CD4-positive, alpha-beta T cell treated with Interleukin-15 for 4 hours (primary cell): Measurements from ENCODE around the gene CEP19.

Experiments used
- DNase-seq: peaks from one replicate; pipeline ENCODE4 v3.0.0-alpha.2; 2020; ENCODE audit warnings: low spot score

The CEP19 gene

GRCh38 chr3:196708467-196708866 lies 3.6 kb downstream of the CEP19 start:
- DNase-seq: no peak

DNA sequence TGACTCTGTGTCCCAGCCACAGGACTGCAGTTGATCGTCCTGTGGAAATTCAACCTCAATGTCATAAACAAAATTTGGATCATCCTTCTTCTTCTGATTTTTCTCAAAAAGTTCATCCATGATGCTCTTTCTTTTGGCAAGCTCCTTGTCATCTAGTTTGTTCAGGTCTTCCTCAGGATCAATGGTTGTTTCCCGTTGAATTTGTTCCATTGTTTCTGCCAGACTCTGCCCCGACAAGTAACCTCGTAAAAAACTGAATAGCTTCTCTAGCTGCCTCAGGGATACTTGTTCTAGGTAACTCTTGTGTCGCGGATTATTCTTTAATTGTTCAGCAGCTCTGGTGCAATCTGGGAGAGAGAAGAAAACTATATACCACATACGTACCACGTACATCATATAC lies 4.5 kb downstream of the CEP19 start:
- DNase-seq: no peak

- DNase-seq: no peak
Observed at GRCh38 chr3:196706731-196707130, 5.3 kb downstream of the CEP19 start.

DNA sequence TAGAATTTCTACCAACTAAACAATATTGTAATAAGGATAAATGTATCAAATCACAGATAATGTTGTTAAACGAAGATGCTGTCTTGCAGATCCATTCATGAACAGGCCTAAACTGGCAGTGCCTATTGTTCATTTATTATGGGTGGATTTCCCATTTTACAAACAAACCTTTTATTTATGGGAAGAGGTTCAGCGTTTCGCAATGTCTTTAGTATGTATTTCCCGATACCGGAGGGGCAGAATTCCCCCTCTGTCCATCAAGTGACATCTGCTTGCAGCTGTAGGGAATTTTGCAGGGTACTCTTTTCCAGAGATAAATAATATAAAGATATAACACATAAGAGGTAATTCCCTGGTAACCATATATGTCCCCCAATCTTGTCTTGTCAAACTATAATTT lies 5.7 kb downstream of the CEP19 start:
- no peak for DNase-seq

DNA sequence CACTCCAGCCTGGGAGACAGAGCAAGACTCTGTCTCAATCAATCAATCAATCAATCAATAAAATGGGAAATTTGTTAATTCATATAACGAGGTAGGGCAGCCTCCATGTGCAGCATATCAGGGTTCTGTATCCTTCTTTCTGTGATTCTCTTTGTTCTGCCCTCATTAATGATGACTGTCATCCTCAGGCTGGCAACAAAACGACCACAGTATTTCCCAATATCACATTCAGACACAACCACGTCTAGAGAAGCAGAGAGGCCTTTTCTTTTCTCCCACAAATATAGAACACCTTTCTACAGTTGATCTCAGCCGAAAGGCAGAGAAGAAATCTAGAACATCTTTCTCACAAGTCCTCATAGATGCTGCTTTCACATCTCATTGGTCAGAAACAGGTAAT lies 11.2 kb downstream of the CEP19 start:
- no peak for DNase-seq

GRCh38 chr3:196699749-196700148 lies 12.3 kb downstream of the CEP19 start:
- DNase-seq: no peak

GRCh38 chr3:196697270-196697669 lies 14.8 kb downstream of the CEP19 start:
- DNase-seq: no peak

DNA sequence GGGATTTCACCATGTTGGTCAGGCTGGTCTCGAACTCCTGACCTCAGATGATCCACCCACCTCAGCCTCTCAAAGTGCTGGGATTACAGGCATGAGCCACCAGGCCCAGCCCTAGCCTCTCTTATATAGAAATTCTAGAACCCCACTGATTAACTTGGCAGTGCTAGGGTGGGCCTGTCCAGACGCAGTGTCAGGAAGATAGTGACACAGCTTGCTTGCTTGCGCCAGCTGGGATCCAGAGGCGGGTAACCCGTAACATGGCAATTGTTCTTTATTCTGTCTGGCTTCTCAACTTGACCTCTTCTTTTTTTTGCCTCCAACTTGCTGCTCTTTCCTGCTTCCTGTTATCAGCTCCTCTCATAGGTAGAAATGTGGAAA lies 16.2 kb downstream of the CEP19 start:
- no peak for DNase-seq

DNA sequence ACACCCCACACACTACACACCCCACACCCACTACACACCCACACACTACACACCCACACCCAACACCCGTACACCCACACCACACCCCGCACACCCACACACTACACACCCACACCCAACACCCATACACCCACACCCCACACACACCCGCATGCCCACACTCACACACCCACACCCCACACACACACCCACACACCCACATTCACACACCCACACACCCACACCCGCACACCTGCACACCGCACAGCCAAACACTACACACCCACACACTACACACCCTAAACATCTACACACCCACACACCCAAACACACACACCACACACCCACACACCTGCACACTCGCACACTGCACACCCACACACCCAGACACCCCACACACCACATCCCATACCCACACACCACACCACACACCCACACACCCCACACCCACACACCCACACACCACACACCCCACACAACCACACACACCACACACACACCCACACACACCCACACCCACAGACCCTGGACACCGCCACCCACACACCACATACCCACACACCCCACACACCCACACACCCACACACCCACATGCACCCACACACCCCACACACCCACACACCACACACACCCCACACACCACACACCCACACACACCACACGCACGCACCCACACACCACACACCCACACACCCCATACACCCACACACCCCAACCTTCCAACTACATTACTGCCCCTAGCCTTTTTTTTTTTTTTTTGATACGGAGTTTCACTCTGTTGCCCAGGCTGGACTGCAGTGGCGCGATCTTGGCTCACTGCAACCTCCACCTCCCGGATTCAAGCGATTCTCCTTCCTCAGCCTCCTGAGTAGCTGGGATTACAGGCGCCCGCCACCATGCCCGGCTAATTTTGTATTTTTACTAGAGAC lies 16.9 kb downstream of the CEP19 start:
- DNase-seq: peak; percentile 6

DNA sequence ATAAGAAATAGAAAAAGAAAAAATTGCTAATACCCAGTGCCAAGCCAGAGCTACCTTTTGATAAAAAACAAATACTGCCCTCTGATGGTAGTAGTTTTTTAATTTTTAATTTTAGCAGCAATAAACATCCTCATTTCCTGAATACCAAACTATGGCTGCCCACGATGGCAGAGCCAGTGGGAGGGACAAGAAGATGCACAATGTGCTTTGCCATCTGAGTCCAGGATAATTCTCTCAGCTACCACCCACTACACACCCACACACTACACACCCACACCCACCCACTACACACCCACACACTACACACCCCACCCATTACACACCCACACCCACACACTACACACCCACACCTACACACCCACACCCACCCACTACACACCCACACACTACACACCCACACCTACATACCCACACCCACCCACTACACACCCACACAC lies 17.8 kb downstream of the CEP19 start:
- DNase-seq: peak; percentile 37

- DNase-seq: no peak
Observed at GRCh38 chr3:196691386-196691785, 20.7 kb downstream of the CEP19 start.

GRCh38 chr3:196689941-196690660 lies 21.9 kb downstream of the CEP19 start:
- no peak for DNase-seq

GRCh38 chr3:196688349-196688748 lies 23.7 kb downstream of the CEP19 start:
- DNase-seq: no peak

- DNase-seq: no peak
Observed at GRCh38 chr3:196686436-196686835, 25.6 kb downstream of the CEP19 start.

- DNase-seq: peak; percentile 75
Observed at GRCh38 chr3:196684548-196685407, 27.3 kb downstream of the CEP19 start.

GRCh38 chr3:196677931-196678330 lies 34.1 kb downstream of the CEP19 start:
- no peak for DNase-seq

- no peak for DNase-seq
Observed at GRCh38 chr3:196677353-196677752, 34.7 kb downstream of the CEP19 start.

- no peak for DNase-seq
Observed at GRCh38 chr3:196673632-196674031, 38.4 kb downstream of the CEP19 start.

- DNase-seq: no peak
Observed at GRCh38 chr3:196670339-196670738, 41.7 kb downstream of the CEP19 start.

- no peak for DNase-seq
Observed at GRCh38 chr3:196667056-196667825, 44.8 kb downstream of the CEP19 start.

- no peak for DNase-seq
Observed at GRCh38 chr3:196666001-196666867, 45.8 kb downstream of the CEP19 start.
